IMR-90 (cell line): ENCODE results near the gene FAM110A. TPM values are rescaled to one million over a fixed set of nuclear protein-coding genes. Genes with fewer than 3 reads are reported as not detected.

Experiments used
- ATAC-seq: fragments of 200-7000 bp; cut with Tn5 transposase; 2 replicates; pipeline ENCODE4 v1.9.1; 2020; ENCODE audit warnings: low read depth, mild to moderate bottlenecking, moderate library complexity
- BruUV-seq: library from RNA; stranded (reverse); fragments of 400-500 nt; replicated peaks from 2 replicates; lab custom pipeline; 2021; lab: Mats Ljungman, UMichigan
- CTCF ChIA-PET: fragments of 300-600 bp; formaldehyde crosslinking; extraction: SDS; loops from one replicate; lab custom pipeline; 2021; ENCODE audit warnings: antibody characterized with exemption; lab: Yijun Ruan, JAX
- POLR2A ChIA-PET: fragments of 300-600 bp; sonication (Branson Sonifier 250); formaldehyde crosslinking; loops from one replicate; lab custom pipeline; 2022; ENCODE audit warnings: antibody characterized with exemption; ENCODE audit not compliant: unreplicated experiment; lab: Charles Lee
- DNase-seq: peaks from one replicate; pipeline ENCODE4 v3.0.0; 2013
- H2AFZ ChIP-seq: replicated peaks from 2 replicates; pipeline ENCODE3; 2013; ENCODE audit warnings: low read length, mild to moderate bottlenecking; ENCODE audit not compliant: poor library complexity
- H2AK5ac ChIP-seq: 2 replicates; pipeline ENCODE4 v1.6.1; 2013; ENCODE audit warnings: low read depth, low read length, inconsistent platforms
- H2AK9ac ChIP-seq: replicated peaks from 2 replicates; pipeline ENCODE3; 2013; ENCODE audit warnings: mild to moderate bottlenecking, low read depth, low read length, moderate library complexity; ENCODE audit not compliant: poor library complexity
- H2BK120ac ChIP-seq: 2 replicates; pipeline ENCODE4 v1.6.1; 2013; ENCODE audit warnings: low read depth, low read length, inconsistent platforms
- H2BK15ac ChIP-seq: 3 replicates; pipeline ENCODE4 v1.6.1; 2013; ENCODE audit warnings: low read depth, low read length, inconsistent platforms
- H2BK20ac ChIP-seq: 2 replicates; pipeline ENCODE4 v1.6.1; 2013; ENCODE audit warnings: low read depth, mild to moderate bottlenecking, inconsistent platforms, low read length, moderate library complexity
- H2BK5ac ChIP-seq: 2 replicates; pipeline ENCODE4 v1.6.1; 2013; ENCODE audit warnings: mild to moderate bottlenecking, low read depth, low read length, inconsistent platforms; ENCODE audit not compliant: poor library complexity, severe bottlenecking
- H3K14ac ChIP-seq: replicated peaks from 2 replicates; pipeline ENCODE4 v1.6.1; 2013; ENCODE audit warnings: low read depth, low read length, inconsistent platforms
- H3K18ac ChIP-seq: 2 replicates; pipeline ENCODE4 v1.6.1; 2013; ENCODE audit warnings: low read depth, low read length, control low read depth
- H3K23ac ChIP-seq: 2 replicates; pipeline ENCODE4 v1.6.1; 2013; ENCODE audit warnings: low read depth, low read length, inconsistent platforms
- H3K27ac ChIP-seq: 2 replicates; pipeline ENCODE4 v1.5.1; 2013; ENCODE audit warnings: mild to moderate bottlenecking, control low read depth, low read length; ENCODE audit not compliant: insufficient read depth
- H3K27me3 ChIP-seq: 2 replicates; pipeline ENCODE4 v1.6.1; 2013; ENCODE audit warnings: low read length; ENCODE audit not compliant: control insufficient read depth, insufficient read depth
- H3K36me3 ChIP-seq: 2 replicates; pipeline ENCODE4 v1.6.1; 2013; ENCODE audit warnings: low read length, mixed read lengths; ENCODE audit not compliant: control insufficient read depth, insufficient read depth
- H3K4ac ChIP-seq: 2 replicates; pipeline ENCODE4 v1.6.1; 2013; ENCODE audit warnings: low read depth, low read length, inconsistent platforms
- H3K4me1 ChIP-seq: 2 replicates; pipeline ENCODE4 v1.6.1; 2013; ENCODE audit warnings: low read length, mixed read lengths; ENCODE audit not compliant: control insufficient read depth, insufficient read depth
- H3K4me2 ChIP-seq: 2 replicates; pipeline ENCODE4 v1.6.1; 2013; ENCODE audit warnings: low read depth, mild to moderate bottlenecking, control low read depth, low read length, moderate library complexity
- H3K4me3 ChIP-seq: 2 replicates; pipeline ENCODE4 v1.5.1; 2013; ENCODE audit warnings: low read depth, mild to moderate bottlenecking, control low read depth, low read length, moderate library complexity; ENCODE audit not compliant: insufficient read depth
- H3K56ac ChIP-seq: 2 replicates; pipeline ENCODE4 v1.6.1; 2013; ENCODE audit warnings: low read length, inconsistent platforms; ENCODE audit not compliant: insufficient read depth; ENCODE audit errors: extremely low read depth
- H3K79me1 ChIP-seq, 2 experiments: 2 replicates each; pipeline ENCODE4 v1.6.1; 2013; ENCODE audit warnings: low read length in 2 of 2, inconsistent platforms in 1 of 2, low read depth in 1 of 2
- H3K9ac ChIP-seq: 2 replicates; pipeline ENCODE4 v1.6.1; 2013; ENCODE audit warnings: low read depth, low read length, control low read depth
- H3K9me1 ChIP-seq: 2 replicates; pipeline ENCODE4 v1.6.1; 2013; ENCODE audit warnings: low read length, inconsistent platforms; ENCODE audit not compliant: insufficient read depth
- H3K9me3 ChIP-seq: 2 replicates; pipeline ENCODE4 v1.6.1; 2013; ENCODE audit warnings: low read length; ENCODE audit not compliant: control insufficient read depth, insufficient read depth
- H4K20me1 ChIP-seq: 2 replicates; pipeline ENCODE4 v1.6.1; 2013; ENCODE audit warnings: low read length, inconsistent platforms; ENCODE audit not compliant: insufficient read depth
- H4K5ac ChIP-seq: 2 replicates; pipeline ENCODE4 v1.6.1; 2013; ENCODE audit warnings: mild to moderate bottlenecking, low read depth, low read length, control low read depth
- H4K8ac ChIP-seq, 2 experiments: 2 replicates each; pipeline ENCODE4 v1.6.1; 2013; ENCODE audit warnings: low read depth in 2 of 2, low read length in 2 of 2, control low read depth in 1 of 2, inconsistent platforms in 1 of 2
- H4K91ac ChIP-seq: 2 replicates; pipeline ENCODE4 v1.6.1; 2013; ENCODE audit warnings: low read depth, low read length, inconsistent platforms; ENCODE audit not compliant: insufficient read depth
- CHD1 ChIP-seq: IDR thresholded peaks from 2 replicates; pipeline ENCODE4 v1.6.1; 2012; ENCODE audit warnings: low read depth, low read length, improper control_type of control experiment
- dilution Hi-C: fragments of 300-500 bp; cut with HindIII; formaldehyde crosslinking; loops from one replicate; pipeline ENCODE4 v1.14.3; 2018; ENCODE audit warnings: low sequenced_read_pairs; ENCODE audit not compliant: unreplicated experiment
- in situ Hi-C: fragments of 300-500 bp; cut with MboI; formaldehyde crosslinking; loops from 3 replicates; pipeline ENCODE4 v1.14.3; 2019; ENCODE audit warnings: low sequenced_read_pairs, inconsistent platforms, mixed read lengths
- intact Hi-C: fragments of 100-400 bp; cut with micrococcal nuclease; formaldehyde crosslinking; loops from 2 replicates; pipeline ENCODE4 v1.10.0; 2022
- polyA plus RNA-seq, 3 experiments: library from polyadenylated mRNA; depleted of rRNA; stranded (reverse); fragments of >200 nt; gene quantifications; 2 replicates each; pipeline ENCODE4 v1.2.3, GENCODE V29; 2012; ENCODE audit warnings: low replicate concordance in 1 of 3
- total RNA-seq: library from RNA; depleted of rRNA; stranded (reverse); fragments of >200 nt; gene quantifications from 2 replicates; pipeline ENCODE4 v1.2.3, GENCODE V29; 2012

Gene FAM110A
- total and polyA plus RNA-seq, 2 of the 4 experiments (the other 2 are of a cell fraction): 0.36 to 3.6 TPM

DNA sequence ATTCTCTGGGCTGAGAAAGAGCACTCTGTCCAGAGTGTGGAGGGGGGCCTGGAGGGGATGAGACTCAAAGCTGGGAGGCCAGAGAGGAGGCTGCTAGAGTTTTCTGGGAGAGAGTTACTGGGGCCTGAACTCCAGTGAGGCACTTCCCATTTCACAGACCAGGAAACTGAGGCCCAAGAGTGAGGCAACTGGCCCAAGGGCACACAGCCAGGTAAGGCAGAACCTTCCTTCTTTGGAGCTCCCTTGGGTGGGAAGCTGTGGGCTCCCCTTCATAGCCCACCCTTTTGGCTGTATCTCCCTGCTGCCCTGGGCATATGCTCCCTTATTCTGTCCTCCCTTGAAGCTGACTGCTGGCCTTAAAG lies 48.2 kb downstream of the FAM110A start:
- Histone ChIP-seq H3K27ac (no peak overlapping the region), H3K4me3 (no peak overlapping the region), H2AK9ac (no peak overlapping the region), H3K18ac (no peak overlapping the region), H3K4ac (no peak overlapping the region), H3K27me3 (no peaks in the 10 kb centered on the region; the same call in none of the 2 replicates), H2BK120ac (no peak overlapping the region), H3K9me1 (no peaks in the 10 kb centered on the region), H2AFZ (no peak overlapping the region), H3K9ac (no peak overlapping the region), H4K20me1 (no peaks in the 10 kb centered on the region), H4K8ac (no peak overlapping the region), H3K4me2 (no peak overlapping the region), H3K14ac (no peak overlapping the region), H3K9me3 (no peaks in the 10 kb centered on the region), H3K23ac (no peak overlapping the region), H3K4me1 (no peaks in the 10 kb centered on the region), H3K79me1 (no peaks in the 10 kb centered on the region), H4K5ac (no peak overlapping the region), H3K36me3 (no peaks in the 10 kb centered on the region), H2BK5ac (no peak overlapping the region), H4K91ac (no peak overlapping the region), H2BK20ac (no peak overlapping the region), H2AK5ac (no peak overlapping the region), H3K56ac (no peak overlapping the region), H2BK15ac (no peak overlapping the region)
- in situ Hi-C loops: no loop called here
- BruUV-seq: no TSS peak
- DNase-seq (no peak), ATAC-seq (no peak)
- dilution Hi-C loops: no loop called here
- intact Hi-C loops: no loop called here
- ChIA-PET CTCF (no interaction called here), POLR2A (no interaction called here)
- no peak for TF ChIP-seq CHD1
